MM.1S (cell line): ENCODE measurements around the gene FKBP2.

ENCODE experiments used
- DNase-seq: peaks from one replicate; pipeline ENCODE4 v3.0.0-alpha.2; 2015
- H2AFZ ChIP-seq: fragments of 300-600 bp; sonication (generic); 2 replicates; pipeline ENCODE4 v1.6.0; 2016; ENCODE audit warnings: antibody characterized with exemption, low read length
- H3F3A ChIP-seq: fragments of 300-600 bp; sonication (generic); 2 replicates; pipeline ENCODE4 v1.6.1; 2016; ENCODE audit warnings: mild to moderate bottlenecking, antibody characterized with exemption, low read length, moderate library complexity, mixed read lengths; ENCODE audit not compliant: insufficient read depth
- H3K27ac ChIP-seq: fragments of 300-600 bp; sonication (generic); 2 replicates; pipeline ENCODE4 v1.5.1; 2016; ENCODE audit warnings: mild to moderate bottlenecking, low read length
- H3K27me3 ChIP-seq: fragments of 300-600 bp; sonication (generic); replicated peaks from 2 replicates; pipeline ENCODE4 v1.6.0; 2016; ENCODE audit warnings: low read length; ENCODE audit not compliant: insufficient read depth
- H3K36me3 ChIP-seq: fragments of 300-600 bp; sonication (generic); replicated peaks from 2 replicates; pipeline ENCODE4 v1.6.1; 2016; ENCODE audit warnings: mild to moderate bottlenecking, low read length, mixed read lengths; ENCODE audit not compliant: insufficient read depth
- H3K4me1 ChIP-seq: fragments of 300-600 bp; sonication (generic); 2 replicates; pipeline ENCODE4 v1.6.1; 2016; ENCODE audit warnings: low read length, mixed read lengths
- H3K4me2 ChIP-seq: fragments of 300-600 bp; sonication (generic); 2 replicates; pipeline ENCODE4 v1.6.0; 2016; ENCODE audit warnings: low read depth, low read length
- H3K4me3 ChIP-seq: fragments of 300-600 bp; sonication (generic); 2 replicates; pipeline ENCODE4 v1.5.1; 2016; ENCODE audit warnings: low read length, mixed read lengths
- H3K79me2 ChIP-seq: fragments of 300-600 bp; sonication (generic); 2 replicates; pipeline ENCODE4 v1.6.1; 2016; ENCODE audit warnings: mixed run types, low read length, mixed read lengths
- H3K9ac ChIP-seq: fragments of 300-600 bp; sonication (generic); 2 replicates; pipeline ENCODE4 v1.6.1; 2016; ENCODE audit warnings: low read length, mixed read lengths
- H3K9me2 ChIP-seq: fragments of 300-600 bp; sonication (generic); replicated peaks from 2 replicates; pipeline ENCODE4 v1.6.1; 2016; ENCODE audit warnings: mild to moderate bottlenecking, low read length, mixed read lengths; ENCODE audit not compliant: insufficient read depth
- H3K9me3 ChIP-seq: fragments of 300-600 bp; sonication (generic); replicated peaks from 2 replicates; pipeline ENCODE4 v1.6.1; 2016; ENCODE audit warnings: mild to moderate bottlenecking, low read length, mixed read lengths; ENCODE audit not compliant: insufficient read depth
- H4K20me1 ChIP-seq: fragments of 300-600 bp; sonication (generic); 2 replicates; pipeline ENCODE4 v1.6.1; 2016; ENCODE audit warnings: mild to moderate bottlenecking, low read length, moderate library complexity, mixed read lengths; ENCODE audit not compliant: insufficient read depth
- EZH2 ChIP-seq: fragments of 300-600 bp; sonication (generic); optimal IDR thresholded peaks from 2 replicates; pipeline ENCODE3; 2017; ENCODE audit warnings: low read depth, mild to moderate bottlenecking, antibody characterized with exemption, low read length, mixed read lengths
- EZH2phosphoT487 ChIP-seq: fragments of 300-600 bp; sonication (generic); IDR thresholded peaks from 2 replicates; pipeline ENCODE4 v1.6.1; 2018; ENCODE audit warnings: antibody characterized with exemption, low read length
- TF ChIP-seq, protein P1 (sequence below): fragments of 300-600 bp; sonication (generic); IDR thresholded peaks from 2 replicates; pipeline ENCODE4 v1.5.1; 2016; ENCODE audit warnings: antibody characterized with exemption, low read length, mixed read lengths

FKBP2 gene

GRCh38 chr11:64247729-64248531, 7.0 kb downstream of the FKBP2 start:
- TF ChIP-seq EZH2 (no peak), EZH2phosphoT487 (no peak)
- TF ChIP-seq, protein P1, sequence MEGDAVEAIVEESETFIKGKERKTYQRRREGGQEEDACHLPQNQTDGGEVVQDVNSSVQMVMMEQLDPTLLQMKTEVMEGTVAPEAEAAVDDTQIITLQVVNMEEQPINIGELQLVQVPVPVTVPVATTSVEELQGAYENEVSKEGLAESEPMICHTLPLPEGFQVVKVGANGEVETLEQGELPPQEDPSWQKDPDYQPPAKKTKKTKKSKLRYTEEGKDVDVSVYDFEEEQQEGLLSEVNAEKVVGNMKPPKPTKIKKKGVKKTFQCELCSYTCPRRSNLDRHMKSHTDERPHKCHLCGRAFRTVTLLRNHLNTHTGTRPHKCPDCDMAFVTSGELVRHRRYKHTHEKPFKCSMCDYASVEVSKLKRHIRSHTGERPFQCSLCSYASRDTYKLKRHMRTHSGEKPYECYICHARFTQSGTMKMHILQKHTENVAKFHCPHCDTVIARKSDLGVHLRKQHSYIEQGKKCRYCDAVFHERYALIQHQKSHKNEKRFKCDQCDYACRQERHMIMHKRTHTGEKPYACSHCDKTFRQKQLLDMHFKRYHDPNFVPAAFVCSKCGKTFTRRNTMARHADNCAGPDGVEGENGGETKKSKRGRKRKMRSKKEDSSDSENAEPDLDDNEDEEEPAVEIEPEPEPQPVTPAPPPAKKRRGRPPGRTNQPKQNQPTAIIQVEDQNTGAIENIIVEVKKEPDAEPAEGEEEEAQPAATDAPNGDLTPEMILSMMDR: no peak
- H3F3A ChIP-seq: peaks cover 13% of the 10 kb centered on the region; the same call in 1 of the 2 replicates
- H3K27ac ChIP-seq: no peak overlapping the region
- peaks cover 5% of the 10 kb centered on the region; the same call in 1 of the 2 replicates for H3K27me3 ChIP-seq
- no peaks in the 10 kb centered on the region for H3K9me2 ChIP-seq
- H3K9ac ChIP-seq: no peak overlapping the region
- H3K9me3 ChIP-seq: no peaks in the 10 kb centered on the region
- no peak for DNase-seq
- peak overlapping the region; percentile 90 for H2AFZ ChIP-seq
- peak overlapping the region; percentile 82 for H3K4me3 ChIP-seq
- no peaks in the 10 kb centered on the region for H3K36me3 ChIP-seq
- H3K4me1 ChIP-seq: no peaks in the 10 kb centered on the region; the same call in 1 of the 2 replicates
- no peaks in the 10 kb centered on the region for H4K20me1 ChIP-seq
- H3K79me2 ChIP-seq: peaks cover 36% of the 10 kb centered on the region
- peak overlapping the region; percentile 100 for H3K4me2 ChIP-seq

- Histone ChIP-seq H3K9ac (no peak overlapping the region), H3K79me2 (peaks cover 36% of the 10 kb centered on the region), H3K27me3 (peaks cover 5% of the 10 kb centered on the region; the same call in 1 of the 2 replicates), H3F3A (peaks cover 8% of the 10 kb centered on the region; the same call in 1 of the 2 replicates), H4K20me1 (no peaks in the 10 kb centered on the region), H2AFZ (no peak overlapping the region), H3K4me1 (no peaks in the 10 kb centered on the region; the same call in 1 of the 2 replicates), H3K27ac (no peak overlapping the region), H3K4me2 (no peak overlapping the region), H3K9me3 (no peaks in the 10 kb centered on the region), H3K9me2 (no peaks in the 10 kb centered on the region), H3K36me3 (no peaks in the 10 kb centered on the region), H3K4me3 (no peak overlapping the region)
- no peak for DNase-seq
- TF ChIP-seq EZH2phosphoT487: no peak
- TF ChIP-seq, protein P1: no peak
- no peak for TF ChIP-seq EZH2
These were observed 7.7 kb downstream of the FKBP2 start for GRCh38 chr11:64248578-64248977.

GRCh38 chr11:64249038-64249437, 8.1 kb downstream of the FKBP2 start:
- no peaks in the 10 kb centered on the region for H3K36me3 ChIP-seq
- DNase-seq: no peak
- no peaks in the 10 kb centered on the region; the same call in 1 of the 2 replicates for H3K4me1 ChIP-seq
- no peak for TF ChIP-seq EZH2phosphoT487
- H2AFZ ChIP-seq: no peak overlapping the region
- H3K9me2 ChIP-seq: no peaks in the 10 kb centered on the region
- no peaks in the 10 kb centered on the region for H3K9me3 ChIP-seq
- H3K27me3 ChIP-seq: peaks cover 5% of the 10 kb centered on the region; the same call in 1 of the 2 replicates
- H3K9ac ChIP-seq: no peak overlapping the region
- peaks cover 35% of the 10 kb centered on the region for H3K79me2 ChIP-seq
- no peak overlapping the region for H3K27ac ChIP-seq
- no peak overlapping the region for H3K4me2 ChIP-seq
- H3F3A ChIP-seq: 0 out of 2 replicates have a peak, but pooled peaks cover 4% of the 10 kb centered on the region
- H3K4me3 ChIP-seq: no peak overlapping the region
- no peaks in the 10 kb centered on the region for H4K20me1 ChIP-seq
